GM21390 (cell line): ENCODE results near the gene C18orf63.
A peak's percentile ranks its signal among the peaks of the same experiment; 100 is the strongest.
"Not testable (repeated sequence)": the region's sequence is repeated elsewhere in the genome, so short reads cannot be mapped to it uniquely, and the experiment has no call there.

Source experiments
- ATAC-seq: cut with Tn5 transposase; IDR thresholded peaks from one replicate; pipeline ENCODE4 v1.9.1; 2021; ENCODE audit not compliant: unreplicated experiment

Gene C18orf63

GRCh38 chr18:74286106-74286855 lies 29.4 kb upstream of the C18orf63 start:
- ATAC-seq: no peak

DNA sequence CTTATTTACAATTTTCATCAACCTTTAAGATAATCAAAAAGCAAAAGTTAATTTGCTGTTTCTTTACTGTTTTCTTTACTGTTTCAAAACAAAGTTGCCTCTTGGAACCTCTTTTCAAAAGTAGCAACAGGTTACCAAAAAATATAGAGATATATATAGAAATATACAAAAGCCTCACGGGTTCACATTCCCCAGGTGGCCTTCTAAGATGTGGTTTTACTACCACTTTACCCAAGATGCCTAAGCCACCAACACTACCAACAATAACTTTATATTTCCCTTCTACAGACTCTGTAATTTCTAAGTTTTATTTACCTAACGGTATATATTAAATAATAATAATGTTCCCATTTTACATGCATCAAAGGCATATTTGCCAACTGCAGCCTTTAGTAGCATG lies 28.8 kb upstream of the C18orf63 start:
- no peak for ATAC-seq

- ATAC-seq: no peak
Measured at GRCh38 chr18:74288041-74288440, 27.6 kb upstream of the C18orf63 start.

GRCh38 chr18:74288730-74289129 lies 26.9 kb upstream of the C18orf63 start:
- no peak for ATAC-seq

- ATAC-seq: no peak
Measured at GRCh38 chr18:74289137-74289536, 26.5 kb upstream of the C18orf63 start.

- no peak for ATAC-seq
Measured at GRCh38 chr18:74290021-74290420, 25.6 kb upstream of the C18orf63 start.

DNA sequence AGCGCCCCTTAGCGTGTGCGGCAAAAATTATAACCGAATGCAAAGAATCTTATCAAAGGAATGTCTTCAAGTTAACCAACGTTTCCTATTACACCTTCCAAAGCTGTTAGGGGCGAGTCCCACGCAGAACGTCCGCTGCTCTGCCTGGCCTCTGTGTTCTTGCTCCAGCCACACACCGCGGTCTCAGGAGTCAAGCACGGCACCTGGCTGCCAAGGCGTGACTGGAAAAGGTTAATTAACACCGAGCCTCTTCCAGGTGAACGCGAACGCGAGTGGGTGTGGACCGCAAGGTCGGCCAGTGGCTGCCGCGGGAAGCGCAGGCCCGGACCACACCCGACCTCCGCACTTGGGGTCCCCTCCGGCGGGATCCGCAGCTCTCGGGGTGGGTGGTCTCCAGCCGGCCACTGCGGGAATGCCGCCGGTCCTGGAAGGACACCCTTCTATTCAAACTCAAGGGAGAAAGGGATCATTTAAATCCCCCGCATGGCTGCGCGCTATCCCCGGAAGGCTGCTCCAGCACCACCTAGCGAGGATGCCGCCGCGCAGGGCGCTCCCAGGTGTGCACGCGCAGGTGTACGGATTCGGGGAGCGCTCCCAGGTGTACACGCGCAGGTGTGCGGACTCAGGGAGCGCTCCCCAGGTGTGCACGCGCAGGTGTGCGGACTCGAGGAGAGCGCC lies 24.7 kb upstream of the C18orf63 start:
- no peak for ATAC-seq

DNA sequence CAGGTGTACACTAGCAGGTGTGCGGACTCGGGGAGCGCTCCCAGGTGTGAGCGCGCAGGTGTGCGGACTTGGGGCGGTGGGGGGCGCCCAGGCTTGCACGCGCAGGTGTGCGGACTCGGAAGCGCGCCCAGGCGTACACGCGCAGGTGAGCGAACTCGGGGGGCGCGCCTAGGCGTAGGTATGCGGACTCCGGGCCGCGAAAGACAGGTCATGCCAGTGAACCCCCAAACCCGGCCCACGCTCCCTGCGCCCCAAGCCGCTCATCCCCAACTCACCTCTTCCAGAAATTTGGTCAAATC lies 24.2 kb upstream of the C18orf63 start:
- no peak for ATAC-seq

- peak; percentile 100 for ATAC-seq
Measured at GRCh38 chr18:74291771-74292540, 23.7 kb upstream of the C18orf63 start, which contains the start of gene CYB5A. CYB5A (minus strand) TSS chr18:74291963; CDS start chr18:74291875, 88 bp downstream.

DNA sequence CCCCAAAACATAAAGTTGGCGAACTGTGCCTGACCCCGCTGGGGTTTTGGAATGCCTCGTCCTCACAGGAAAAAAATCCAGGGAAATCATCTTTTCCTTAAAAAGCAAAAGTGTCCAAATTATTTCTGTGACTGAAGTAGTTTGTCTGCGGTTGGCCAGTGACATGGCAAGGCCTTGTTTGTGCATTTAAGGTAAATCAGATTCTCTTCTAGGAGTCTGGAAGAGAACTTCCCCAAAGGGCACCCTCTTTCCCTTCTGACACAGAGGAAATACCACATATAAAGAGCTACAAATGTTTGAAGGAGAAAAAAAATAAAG lies 23.1 kb upstream of the C18orf63 start:
- ATAC-seq: no peak

GRCh38 chr18:74292982-74293381 lies 22.7 kb upstream of the C18orf63 start:
- ATAC-seq: not testable (repeated sequence)

DNA sequence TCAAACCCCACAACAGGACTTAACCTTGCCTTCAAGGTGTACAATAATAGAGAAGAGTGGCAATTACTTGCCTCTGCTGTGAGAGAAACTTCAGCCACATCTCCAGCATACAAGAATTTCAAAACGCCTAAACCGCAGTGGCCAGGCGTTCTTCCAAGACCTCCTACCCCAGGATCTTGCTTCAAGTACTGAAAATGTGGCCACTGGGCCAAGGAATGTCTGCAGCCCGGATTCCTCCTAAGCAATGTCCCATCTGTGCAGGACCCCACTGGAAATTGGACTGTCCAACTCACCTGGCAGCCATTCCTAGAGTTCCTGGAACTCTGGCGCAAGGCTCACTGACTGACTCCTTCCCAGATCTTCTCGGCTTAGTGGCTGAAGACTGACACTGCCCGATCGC lies 21.1 kb upstream of the C18orf63 start:
- ATAC-seq: no peak

GRCh38 chr18:74299162-74299561 lies 16.5 kb upstream of the C18orf63 start:
- ATAC-seq: no peak

GRCh38 chr18:74299746-74300145 lies 15.9 kb upstream of the C18orf63 start:
- ATAC-seq: no peak

GRCh38 chr18:74303306-74303705 lies 12.3 kb upstream of the C18orf63 start:
- no peak for ATAC-seq

- no peak for ATAC-seq
Measured at GRCh38 chr18:74303936-74304335, 11.7 kb upstream of the C18orf63 start.

DNA sequence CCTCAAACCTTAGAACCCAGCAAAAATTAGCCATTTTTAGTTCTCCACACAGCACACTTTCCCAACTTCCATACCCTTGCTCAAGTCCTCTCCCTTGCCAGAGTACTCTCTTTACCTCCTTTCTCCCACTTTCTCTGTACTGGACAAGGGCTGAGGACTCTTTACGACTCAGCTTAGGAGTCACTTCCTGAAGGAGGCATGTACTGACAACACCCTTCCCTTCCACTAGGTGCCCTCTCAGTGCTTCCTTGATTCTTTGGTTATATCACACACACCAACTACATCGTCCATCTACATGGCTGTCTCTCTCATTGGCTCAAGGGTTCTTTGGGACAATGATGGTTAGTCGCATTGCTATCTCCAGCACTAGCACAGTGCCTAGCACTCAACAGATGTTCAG lies 5.2 kb upstream of the C18orf63 start:
- peak; percentile 98 for ATAC-seq

DNA sequence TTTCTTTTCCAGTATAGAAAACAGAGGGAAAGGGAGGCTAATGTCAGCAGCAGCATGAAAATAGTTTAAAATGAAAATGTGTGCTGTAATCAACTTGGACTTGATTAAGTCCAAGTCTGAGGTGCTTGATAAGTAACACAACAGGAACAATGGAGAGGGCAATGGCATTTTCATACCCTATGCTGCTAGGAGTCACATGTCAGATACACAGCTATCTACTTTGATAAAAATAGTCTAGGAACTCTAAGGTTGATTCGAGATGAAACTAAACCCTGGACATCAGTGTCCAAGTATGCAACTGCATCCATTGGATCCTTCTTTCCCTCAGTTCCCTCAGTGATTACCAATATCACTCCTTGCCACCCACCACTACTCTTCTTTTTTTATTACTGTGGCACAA lies 4.6 kb upstream of the C18orf63 start:
- no peak for ATAC-seq

DNA sequence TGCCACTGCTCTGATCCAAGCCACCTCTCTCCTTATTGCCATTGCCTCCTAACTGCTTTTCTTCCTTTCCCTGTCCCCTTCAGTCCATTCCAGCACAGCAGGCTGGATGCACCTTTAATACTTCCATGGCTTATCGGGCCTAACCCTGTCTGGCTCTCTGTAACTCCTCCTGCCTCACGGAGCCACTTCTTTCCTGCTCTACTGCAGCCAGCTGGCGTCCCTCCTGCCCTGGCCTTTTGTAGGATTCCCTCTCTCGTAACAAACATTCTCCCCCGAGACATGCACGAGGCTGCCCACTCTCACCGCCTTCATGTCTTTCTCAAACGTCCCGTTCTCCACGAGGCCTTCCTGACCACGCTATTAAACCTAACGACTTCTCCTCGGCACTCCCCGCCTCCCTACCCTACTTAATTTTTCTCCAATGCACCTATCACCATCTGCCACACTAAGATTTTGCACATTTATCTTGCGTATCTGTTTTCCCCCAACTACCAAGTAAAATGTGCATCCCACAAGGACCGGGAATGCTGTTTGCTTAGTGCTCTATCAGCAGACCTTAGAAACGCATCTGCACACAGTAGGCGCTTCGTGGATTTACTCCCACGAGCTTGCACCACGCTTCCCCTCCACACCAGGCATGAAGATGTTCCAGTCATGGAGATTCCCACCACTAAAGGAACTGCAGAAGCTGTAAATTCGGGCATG lies 728 bp upstream of the C18orf63 start:
- ATAC-seq: no peak

GRCh38 chr18:74316257-74317170 lies 875 bp downstream of the C18orf63 start:
- ATAC-seq: no peak
